ENCODE measurements around the gene ALMS1. TPM values are rescaled to one million over a fixed set of nuclear protein-coding genes. Genes with fewer than 3 reads are reported as not detected.

Gene ALMS1
- polyA plus RNA-seq, 1 of the 3 experiments (the other 2 are of a cell fraction): 7.0 TPM

GRCh38 chr2:73368781-73369180 is 16.9 kb upstream of the ALMS1 start:
- ChIA-PET POLR2A (no interaction called here), CTCF (interaction anchor here (1.0 to 2.5 kb wide), 3 partner anchors 9 to 77 kb away, joined by 4 to 9 read pairs (median 5); no protein-coding TSS in a partner anchor)
- H3K9me3 ChIP-seq: no peaks in the 10 kb centered on the region
- H3K9ac ChIP-seq: no peak overlapping the region
- no peaks in the 10 kb centered on the region for H3K79me2 ChIP-seq (ENCODE audit: insufficient read depth)
- H3K4me1 ChIP-seq (ENCODE audit: control insufficient read depth in 1 of 2, insufficient read depth in 2 of 2, low read depth in 1 of 2, low read length in 1 of 2): no peaks in the 10 kb centered on the region
- H3K4me3 ChIP-seq (ENCODE audit: low read depth in 2 of 2, low read length in 1 of 2): no peak overlapping the region
- no peak overlapping the region for H3K27ac ChIP-seq (ENCODE audit: low read depth in 2 of 2, low read length in 1 of 2)
- peaks cover 5% of the 10 kb centered on the region; the same call in 1 of the 2 replicates for H3K27me3 ChIP-seq (ENCODE audit: insufficient read depth)
- no peak for DNase-seq
- TF ChIP-seq RFX5 (IDR thresholded peaks at IDR 0.05; ENCODE audit: low read length): no peak
- TF ChIP-seq FOXJ3 (CRISPR knock-in tag; IDR thresholded peaks at IDR 0.05): no peak
- no peak for TF ChIP-seq NRF1 (IDR thresholded peaks at IDR 0.05; ENCODE audit: low read depth, low read length)
- no peak for TF ChIP-seq FOXM1 (IDR thresholded peaks at IDR 0.05; ENCODE audit: low read depth)
- TF ChIP-seq, protein P1, sequence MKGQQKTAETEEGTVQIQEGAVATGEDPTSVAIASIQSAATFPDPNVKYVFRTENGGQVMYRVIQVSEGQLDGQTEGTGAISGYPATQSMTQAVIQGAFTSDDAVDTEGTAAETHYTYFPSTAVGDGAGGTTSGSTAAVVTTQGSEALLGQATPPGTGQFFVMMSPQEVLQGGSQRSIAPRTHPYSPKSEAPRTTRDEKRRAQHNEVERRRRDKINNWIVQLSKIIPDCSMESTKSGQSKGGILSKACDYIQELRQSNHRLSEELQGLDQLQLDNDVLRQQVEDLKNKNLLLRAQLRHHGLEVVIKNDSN (IDR thresholded peaks at IDR 0.05; ENCODE audit: borderline replicate concordance, low read depth): no peak
- H3F3A ChIP-seq (replicated peaks; ENCODE audit: insufficient read depth): no peaks in the 10 kb centered on the region
- no peaks in the 10 kb centered on the region for H4K20me1 ChIP-seq (ENCODE audit: insufficient read depth)
- no peak overlapping the region for H3K4me2 ChIP-seq
- H3K9me2 ChIP-seq: no peaks in the 10 kb centered on the region
- H2AFZ ChIP-seq (ENCODE audit: low read depth): no peak overlapping the region
- 35% methylated on average over 2 of the region's 2 CpGs for WGBS (ENCODE audit: low lambda C conversion rate)
- H3K36me3 ChIP-seq (replicated peaks in 1 of 2; ENCODE audit: control insufficient read depth in 1 of 2, insufficient read depth in 2 of 2, low read length in 1 of 2): no peaks in the 10 kb centered on the region

DNA sequence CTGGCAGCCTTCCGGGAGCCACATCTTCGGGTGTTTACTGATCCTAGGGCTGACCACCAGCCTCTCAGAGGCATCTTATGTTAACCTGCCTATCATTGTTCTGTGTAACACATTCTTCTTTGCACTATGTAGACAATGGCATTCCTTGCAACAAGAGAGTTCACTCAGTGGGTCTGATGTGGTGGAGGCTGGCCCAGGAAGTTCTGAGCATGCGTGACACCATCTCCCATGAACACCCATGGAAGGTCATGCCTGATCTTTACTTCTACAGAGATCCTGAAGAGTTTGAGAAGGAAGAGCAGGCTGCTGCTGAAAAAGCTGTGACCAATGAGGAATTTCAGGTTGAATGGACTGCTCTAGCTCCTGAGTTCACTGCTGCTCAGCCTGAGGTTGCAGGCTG is 15.3 kb upstream of the ALMS1 start:
- no peaks in the 10 kb centered on the region for H4K20me1 ChIP-seq (ENCODE audit: insufficient read depth)
- POLR2A ChIA-PET: no interaction called here
- H3K4me1 ChIP-seq (ENCODE audit: control insufficient read depth in 1 of 2, insufficient read depth in 2 of 2, low read depth in 1 of 2, low read length in 1 of 2): no peaks in the 10 kb centered on the region
- H3K27me3 ChIP-seq (ENCODE audit: insufficient read depth): peaks cover 5% of the 10 kb centered on the region; the same call in 1 of the 2 replicates
- TF ChIP-seq MEF2A (IDR thresholded peaks at IDR 0.05; ENCODE audit: borderline replicate concordance, low read depth) (no peak), SIN3A (IDR thresholded peaks at IDR 0.05; ENCODE audit: borderline replicate concordance, low read depth, low read length) (no peak), JUND (IDR thresholded peaks at IDR 0.05) (no peak), MAX (IDR thresholded peaks at IDR 0.05; ENCODE audit: low read depth) (no peak), SMC3 (IDR thresholded peaks at IDR 0.05; ENCODE audit: low read depth, low read length) (no peak), NRF1 (IDR thresholded peaks at IDR 0.05; ENCODE audit: low read depth, low read length) (no peak), TEAD4 (IDR thresholded peaks at IDR 0.05; ENCODE audit: borderline replicate concordance, insufficient read depth) (no peak), EP300 (IDR thresholded peaks at IDR 0.05; ENCODE audit: borderline replicate concordance in 1 of 2, low read depth in 1 of 2, low read length in 1 of 2) (no peak)
- CTCF ChIA-PET: interaction anchor here (0.6 to 1.5 kb wide), 2 partner anchors 15 to 1860 kb away, joined by 3 read pairs; partner anchors contain the start of gene ALMS1
- no peaks in the 10 kb centered on the region for H3K9me2 ChIP-seq
- no peak overlapping the region for H3K4me3 ChIP-seq (ENCODE audit: low read depth in 2 of 2, low read length in 1 of 2)
- no peaks in the 10 kb centered on the region for H3F3A ChIP-seq (replicated peaks; ENCODE audit: insufficient read depth)
- H3K27ac ChIP-seq (ENCODE audit: low read depth in 2 of 2, low read length in 1 of 2): no peak overlapping the region
- H3K79me2 ChIP-seq (ENCODE audit: insufficient read depth): no peaks in the 10 kb centered on the region
- WGBS (ENCODE audit: low lambda C conversion rate): 30% methylated on average over 3 of the region's 3 CpGs
- H3K36me3 ChIP-seq (replicated peaks in 1 of 2; ENCODE audit: control insufficient read depth in 1 of 2, insufficient read depth in 2 of 2, low read length in 1 of 2): no peaks in the 10 kb centered on the region
- H3K9me3 ChIP-seq: no peaks in the 10 kb centered on the region
- no peak overlapping the region for H3K4me2 ChIP-seq
- no peak for DNase-seq
- H2AFZ ChIP-seq (ENCODE audit: low read depth): no peak overlapping the region
- H3K9ac ChIP-seq: no peak overlapping the region

- Histone ChIP-seq H4K20me1 (ENCODE audit: insufficient read depth) (no peaks in the 10 kb centered on the region), H3K79me2 (ENCODE audit: insufficient read depth) (no peaks in the 10 kb centered on the region), H3K4me3 (ENCODE audit: low read depth in 2 of 2, low read length in 1 of 2) (no peak overlapping the region), H3K9me3 (no peaks in the 10 kb centered on the region), H3K27ac (ENCODE audit: low read depth in 2 of 2, low read length in 1 of 2) (no peak overlapping the region), H2AFZ (ENCODE audit: low read depth) (no peak overlapping the region), H3F3A (replicated peaks; ENCODE audit: insufficient read depth) (no peaks in the 10 kb centered on the region), H3K4me1 (ENCODE audit: control insufficient read depth in 1 of 2, insufficient read depth in 2 of 2, low read depth in 1 of 2, low read length in 1 of 2) (no peaks in the 10 kb centered on the region), H3K4me2 (no peak overlapping the region), H3K9ac (no peak overlapping the region), H3K36me3 (replicated peaks in 1 of 2; ENCODE audit: control insufficient read depth in 1 of 2, insufficient read depth in 2 of 2, low read length in 1 of 2) (no peaks in the 10 kb centered on the region), H3K9me2 (no peaks in the 10 kb centered on the region), H3K27me3 (ENCODE audit: insufficient read depth) (peaks cover 5% of the 10 kb centered on the region; the same call in 1 of the 2 replicates)
- no peak for DNase-seq
- 19% methylated on average over 2 of the region's 2 CpGs for WGBS (ENCODE audit: low lambda C conversion rate)
- CTCF ChIA-PET: interaction anchor here (1.2 kb wide), 1 partner anchor 13 kb away, joined by 4 read pairs; no protein-coding TSS in a partner anchor
- POLR2A ChIA-PET: no interaction called here
- TF ChIP-seq CHD2 (IDR thresholded peaks at IDR 0.05; ENCODE audit: low read length, partially characterized antibody) (no peak), MXI1 (IDR thresholded peaks at IDR 0.05; ENCODE audit: low read depth, low read length) (no peak), EZH2phosphoT487 (IDR thresholded peaks at IDR 0.05; ENCODE audit: borderline replicate concordance, low read depth) (no peak), GABPA (IDR thresholded peaks at IDR 0.05; ENCODE audit: low read depth) (no peak), GATA2 (CRISPR knock-in tag; IDR thresholded peaks at IDR 0.05) (no peak), YY1 (IDR thresholded peaks at IDR 0.05; ENCODE audit: low read depth) (no peak), FOXJ3 (CRISPR knock-in tag; IDR thresholded peaks at IDR 0.05) (no peak), POLR2AphosphoS5 (IDR thresholded peaks at IDR 0.05; ENCODE audit: low read depth, low read length) (no peak)
- TF ChIP-seq, protein P2, sequence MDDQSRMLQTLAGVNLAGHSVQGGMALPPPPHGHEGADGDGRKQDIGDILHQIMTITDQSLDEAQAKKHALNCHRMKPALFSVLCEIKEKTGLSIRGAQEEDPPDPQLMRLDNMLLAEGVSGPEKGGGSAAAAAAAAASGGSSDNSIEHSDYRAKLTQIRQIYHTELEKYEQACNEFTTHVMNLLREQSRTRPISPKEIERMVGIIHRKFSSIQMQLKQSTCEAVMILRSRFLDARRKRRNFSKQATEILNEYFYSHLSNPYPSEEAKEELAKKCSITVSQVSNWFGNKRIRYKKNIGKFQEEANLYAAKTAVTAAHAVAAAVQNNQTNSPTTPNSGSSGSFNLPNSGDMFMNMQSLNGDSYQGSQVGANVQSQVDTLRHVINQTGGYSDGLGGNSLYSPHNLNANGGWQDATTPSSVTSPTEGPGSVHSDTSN (IDR thresholded peaks at IDR 0.05): no peak
- TF ChIP-seq, protein P1 (IDR thresholded peaks at IDR 0.05; ENCODE audit: borderline replicate concordance, low read depth): no peak
Measured at GRCh38 chr2:73373344-73373743, 12.3 kb upstream of the ALMS1 start.
